DND-41 (cell line): ENCODE measurements around the gene HOXD9.

Source experiments
- ATAC-seq: fragments of 200-7000 bp; cut with Tn5 transposase; 3 replicates; pipeline ENCODE4 v1.9.1; 2021; ENCODE audit warnings: low read depth; ENCODE audit not compliant: insufficient read depth
- DNase-seq: peaks from one replicate; pipeline ENCODE4 v3.0.0-alpha.2; 2020
- H2AFZ ChIP-seq: 2 replicates; pipeline ENCODE4 v1.6.0; 2012; ENCODE audit warnings: low read depth, low read length
- H3K27ac ChIP-seq: 2 replicates; pipeline ENCODE4 v1.5.1; 2012; ENCODE audit warnings: low read length, inconsistent platforms
- H3K27me3 ChIP-seq: fragments of 200-600 bp; sonication (generic); 2 replicates; pipeline ENCODE4 v1.6.0; 2012; ENCODE audit warnings: low read length, mild to moderate bottlenecking, inconsistent platforms; ENCODE audit not compliant: insufficient read depth, poor library complexity
- H3K36me3 ChIP-seq: 2 replicates; pipeline ENCODE4 v1.5.1; 2012; ENCODE audit warnings: low read length, inconsistent platforms; ENCODE audit not compliant: insufficient read depth
- H3K4me1 ChIP-seq: 2 replicates; pipeline ENCODE4 v1.5.1; 2012; ENCODE audit warnings: mild to moderate bottlenecking, low read length; ENCODE audit not compliant: insufficient read depth
- H3K4me2 ChIP-seq: 2 replicates; pipeline ENCODE4 v1.6.0; 2012; ENCODE audit warnings: mild to moderate bottlenecking, moderate library complexity, low read length, inconsistent platforms; ENCODE audit not compliant: insufficient read depth
- H3K4me3 ChIP-seq, 2 experiments: fragments of 200-600 bp in 1 of 2; shearing (Covaris generic) in 1 of 2; 2 replicates each; pipeline ENCODE4 v1.5.1; 2012 to 2016; ENCODE audit warnings: inconsistent platforms in 2 of 2, low read length in 2 of 2, mild to moderate bottlenecking in 2 of 2, low read depth in 1 of 2, moderate library complexity in 1 of 2
- H3K79me2 ChIP-seq: 2 replicates; pipeline ENCODE4 v1.6.0; 2012; ENCODE audit warnings: low read length, inconsistent platforms; ENCODE audit not compliant: insufficient read depth
- H3K9ac ChIP-seq: 2 replicates; pipeline ENCODE4 v1.6.0; 2012; ENCODE audit warnings: low read depth, mild to moderate bottlenecking, inconsistent platforms, low read length, moderate library complexity
- H3K9me3 ChIP-seq: 2 replicates; pipeline ENCODE4 v1.5.1; 2012; ENCODE audit warnings: low read length, moderate library complexity, mild to moderate bottlenecking, inconsistent platforms; ENCODE audit not compliant: insufficient read depth, severe bottlenecking
- H4K20me1 ChIP-seq: 2 replicates; pipeline ENCODE4 v1.6.0; 2012; ENCODE audit warnings: low read length; ENCODE audit not compliant: insufficient read depth
- EZH2 ChIP-seq: IDR thresholded peaks from 3 replicates; pipeline ENCODE4 v1.6.1; 2012; ENCODE audit warnings: borderline replicate concordance, low read depth, mild to moderate bottlenecking, moderate library complexity, low read length, inconsistent platforms; ENCODE audit not compliant: severe bottlenecking
- TF ChIP-seq, protein P1 (sequence below): IDR thresholded peaks from 2 replicates; pipeline ENCODE4 v1.5.1; 2012; ENCODE audit warnings: borderline replicate concordance, low read length, moderate library complexity, mild to moderate bottlenecking; ENCODE audit not compliant: poor library complexity, severe bottlenecking; ENCODE audit errors: extremely low read depth

HOXD9 gene

DNA sequence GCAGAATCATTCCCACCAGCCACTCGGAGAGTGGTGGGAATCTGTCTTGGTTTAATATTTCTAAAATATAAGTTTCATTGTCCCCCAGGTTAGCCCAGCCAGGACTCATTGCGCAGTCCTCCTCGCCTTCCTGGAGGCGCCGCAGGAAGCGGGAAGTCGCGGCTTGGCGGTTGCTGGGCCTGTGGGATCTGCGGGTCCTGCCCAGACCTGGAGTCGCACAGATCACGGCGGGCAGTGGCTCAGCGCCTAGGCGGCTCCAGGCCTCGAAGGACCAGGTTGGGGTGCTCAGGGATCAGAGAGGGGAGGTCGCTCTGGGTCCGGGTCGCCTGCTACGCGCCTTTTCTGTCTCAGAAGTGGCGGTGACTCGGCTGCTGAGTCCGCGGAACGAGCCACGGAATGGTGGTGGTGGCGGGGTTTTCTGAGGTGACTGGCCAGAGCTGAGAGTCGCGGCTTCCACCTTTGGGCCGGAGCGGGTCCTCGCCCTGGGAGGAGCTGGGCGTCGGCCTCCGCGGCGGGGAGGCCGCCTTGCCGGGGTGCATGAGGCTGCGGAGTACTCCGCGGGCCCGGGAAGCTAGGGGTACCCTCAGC, 37.2 kb downstream of the HOXD9 start:
- no peaks in the 10 kb centered on the region for H3K4me1 ChIP-seq
- TF ChIP-seq, protein P1, sequence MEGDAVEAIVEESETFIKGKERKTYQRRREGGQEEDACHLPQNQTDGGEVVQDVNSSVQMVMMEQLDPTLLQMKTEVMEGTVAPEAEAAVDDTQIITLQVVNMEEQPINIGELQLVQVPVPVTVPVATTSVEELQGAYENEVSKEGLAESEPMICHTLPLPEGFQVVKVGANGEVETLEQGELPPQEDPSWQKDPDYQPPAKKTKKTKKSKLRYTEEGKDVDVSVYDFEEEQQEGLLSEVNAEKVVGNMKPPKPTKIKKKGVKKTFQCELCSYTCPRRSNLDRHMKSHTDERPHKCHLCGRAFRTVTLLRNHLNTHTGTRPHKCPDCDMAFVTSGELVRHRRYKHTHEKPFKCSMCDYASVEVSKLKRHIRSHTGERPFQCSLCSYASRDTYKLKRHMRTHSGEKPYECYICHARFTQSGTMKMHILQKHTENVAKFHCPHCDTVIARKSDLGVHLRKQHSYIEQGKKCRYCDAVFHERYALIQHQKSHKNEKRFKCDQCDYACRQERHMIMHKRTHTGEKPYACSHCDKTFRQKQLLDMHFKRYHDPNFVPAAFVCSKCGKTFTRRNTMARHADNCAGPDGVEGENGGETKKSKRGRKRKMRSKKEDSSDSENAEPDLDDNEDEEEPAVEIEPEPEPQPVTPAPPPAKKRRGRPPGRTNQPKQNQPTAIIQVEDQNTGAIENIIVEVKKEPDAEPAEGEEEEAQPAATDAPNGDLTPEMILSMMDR: no peak
- TF ChIP-seq EZH2: no peak
- no peak overlapping the region for H3K9ac ChIP-seq
- H4K20me1 ChIP-seq: no peaks in the 10 kb centered on the region
- H3K27ac ChIP-seq: no peak overlapping the region
- no peak overlapping the region for H2AFZ ChIP-seq
- H3K4me2 ChIP-seq: no peak overlapping the region
- H3K9me3 ChIP-seq: no peaks in the 10 kb centered on the region
- no peak overlapping the region for H3K4me3 ChIP-seq
- ATAC-seq (no peak), DNase-seq (no peak)
- no peaks in the 10 kb centered on the region for H3K36me3 ChIP-seq
- no peaks in the 10 kb centered on the region for H3K79me2 ChIP-seq
- H3K27me3 ChIP-seq: peaks cover 4% of the 10 kb centered on the region

DNA sequence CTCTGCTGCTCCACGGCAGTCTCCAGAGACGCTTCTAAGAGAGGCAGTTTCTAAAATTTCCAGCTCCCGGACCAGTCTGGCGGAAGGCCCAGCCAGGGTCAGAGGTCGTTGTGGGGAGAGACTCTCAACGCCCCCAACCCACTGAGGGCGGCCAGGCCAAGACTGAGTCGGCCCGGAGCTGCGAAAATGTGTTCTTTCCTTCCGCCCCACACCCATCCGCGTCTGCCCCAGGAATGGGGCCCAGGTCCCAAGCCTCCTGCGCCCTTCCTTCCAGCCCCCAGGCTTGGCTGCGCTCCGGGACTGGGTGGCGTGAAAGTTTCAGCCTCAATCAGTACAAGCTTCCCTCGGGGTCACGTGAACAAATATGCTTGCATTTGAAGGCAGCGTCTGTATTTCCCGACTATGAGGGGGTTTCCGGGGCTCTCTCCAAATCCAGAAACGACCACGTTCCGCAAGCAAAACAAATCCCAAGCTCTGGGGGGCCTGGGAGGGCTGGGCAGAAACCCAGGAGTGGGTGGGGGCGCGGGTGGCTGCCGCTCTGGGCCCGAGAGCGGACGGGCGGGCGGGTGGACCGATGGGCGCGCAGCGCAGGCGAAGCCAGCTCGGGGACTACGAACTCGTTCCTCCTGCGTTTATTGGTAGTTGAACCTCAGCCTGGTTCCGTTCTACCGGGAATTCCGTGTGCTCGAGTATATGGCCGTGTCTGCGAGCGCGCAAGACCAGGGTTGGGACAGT, 37.9 kb downstream of the HOXD9 start:
- no peak overlapping the region for H2AFZ ChIP-seq
- no peaks in the 10 kb centered on the region for H3K4me1 ChIP-seq
- no peak overlapping the region for H3K4me3 ChIP-seq
- H3K27ac ChIP-seq: no peak overlapping the region
- H3K4me2 ChIP-seq: no peak overlapping the region
- H3K9me3 ChIP-seq: no peaks in the 10 kb centered on the region
- no peak for TF ChIP-seq EZH2
- TF ChIP-seq, protein P1: no peak
- H3K79me2 ChIP-seq: no peaks in the 10 kb centered on the region
- ATAC-seq (no peak), DNase-seq (no peak)
- no peak overlapping the region for H3K9ac ChIP-seq
- H4K20me1 ChIP-seq: no peaks in the 10 kb centered on the region
- no peaks in the 10 kb centered on the region for H3K27me3 ChIP-seq
- H3K36me3 ChIP-seq: no peaks in the 10 kb centered on the region

DNA sequence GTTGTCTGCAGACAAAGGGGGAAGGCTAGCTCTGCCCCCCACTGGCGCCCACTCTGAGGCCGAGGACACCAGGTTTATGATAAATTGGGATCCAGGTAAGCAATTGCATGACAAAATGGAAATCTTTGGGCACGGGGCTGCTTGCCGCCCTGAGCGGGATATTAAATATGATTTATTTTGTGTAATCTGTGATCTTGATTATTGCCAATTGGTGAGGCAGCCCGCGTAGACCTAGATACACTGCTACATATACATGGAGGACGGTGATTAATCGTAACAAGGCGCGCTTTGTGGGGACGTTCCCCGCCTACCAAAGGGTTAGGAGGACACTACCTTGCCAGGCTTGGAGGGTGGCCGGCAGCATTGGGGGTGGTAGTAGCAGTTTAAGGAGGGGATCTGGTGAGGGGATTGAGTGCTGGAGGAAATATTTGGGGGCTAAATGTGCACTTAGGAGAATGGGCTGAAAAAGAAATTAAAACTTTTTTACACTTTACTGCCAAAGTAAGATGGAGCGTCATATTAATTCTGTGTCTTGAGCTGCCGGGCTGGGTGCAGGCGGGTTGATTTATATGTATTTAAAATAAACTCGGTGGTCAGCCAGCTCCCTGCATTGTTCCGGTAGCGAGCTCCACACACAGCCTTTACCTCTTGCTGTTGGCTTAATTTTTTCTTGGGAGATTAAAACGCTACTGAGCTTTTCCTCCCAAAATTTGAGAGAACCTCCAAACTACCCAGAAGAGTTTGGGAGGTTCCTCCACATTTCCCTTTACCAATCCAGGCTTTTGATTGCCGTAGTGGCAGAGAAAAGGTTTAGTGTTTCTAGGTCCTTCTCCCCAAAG, 38.7 kb downstream of the HOXD9 start:
- no peak for TF ChIP-seq EZH2
- TF ChIP-seq, protein P1: no peak
- H3K9me3 ChIP-seq: no peaks in the 10 kb centered on the region
- no peaks in the 10 kb centered on the region for H3K4me1 ChIP-seq
- ATAC-seq (no peak), DNase-seq (no peak)
- H3K27me3 ChIP-seq: peaks cover under 1% of the 10 kb centered on the region
- no peaks in the 10 kb centered on the region for H3K79me2 ChIP-seq
- no peak overlapping the region for H3K4me3 ChIP-seq
- H3K36me3 ChIP-seq: no peaks in the 10 kb centered on the region
- no peak overlapping the region for H3K4me2 ChIP-seq
- no peak overlapping the region for H2AFZ ChIP-seq
- no peak overlapping the region for H3K27ac ChIP-seq
- no peak overlapping the region for H3K9ac ChIP-seq
- H4K20me1 ChIP-seq: no peaks in the 10 kb centered on the region
